H1 (cell line): ENCODE data around the gene RNF128. TPM values are rescaled to one million over a fixed set of nuclear protein-coding genes. Genes with fewer than 3 reads are reported as not detected.

ENCODE experiments used
- ATF2 ChIP-seq: IDR thresholded peaks from 2 replicates; pipeline ENCODE4 v1.6.1; 2012; ENCODE audit warnings: low read length, inconsistent platforms
- ATF3 ChIP-seq: IDR thresholded peaks from 2 replicates; pipeline ENCODE4 v1.6.1; 2011; ENCODE audit warnings: low read depth, mild to moderate bottlenecking, low read length; ENCODE audit not compliant: insufficient read depth
- BCL11A ChIP-seq, 2 experiments: IDR thresholded peaks; one replicate each; pipeline ENCODE4 v1.6.1; 2011; ENCODE audit warnings: low read depth in 2 of 2, low read length in 2 of 2, mild to moderate bottlenecking in 2 of 2
- E2F6 ChIP-seq: IDR thresholded peaks from 2 replicates; pipeline ENCODE4 v1.6.1; 2012; ENCODE audit warnings: inconsistent platforms
- JUN ChIP-seq: IDR thresholded peaks from 2 replicates; pipeline ENCODE4 v1.6.1; 2011; ENCODE audit warnings: low read depth, mild to moderate bottlenecking, improper control_type of control experiment, low read length
- polyA plus RNA-seq, 7 experiments: library from polyadenylated mRNA; depleted of rRNA in 3 of 7; stranded (reverse) in 5 of 7; unstranded in 2 of 7; fragments of >200 nt in 5 of 7; fragments of 200-250 nt in 2 of 7; gene quantifications; 1 replicate in 5 of 7; 2 replicates in 1 of 7; 4 replicates in 1 of 7; pipeline versions ENCODE4 v1.2.1 to v1.2.3, GENCODE V29; 2011 to 2013; ENCODE audit warnings: missing spikeins in 2 of 7, mixed read lengths in 2 of 7
- total RNA-seq: library from RNA; stranded (reverse); fragmentation: NEBNext Ultra II Directional; extraction: Animal tissue kit (Norgen Biotek cat#: 25700); gene quantifications from 2 replicates; pipeline ENCODE4 v1.2.1, GENCODE V29; 2021

Gene RNF128
- total and polyA plus RNA-seq, 2 of the 8 experiments (the other 6 are each of a cell fraction or from before 2014, with no cell fraction given) = 0.74 to 2.0 TPM

GRCh38 chrX:106718709-106719108, 7.8 kb upstream of the RNF128 start (continued):
- TF ChIP-seq E2F6 = no peak
- TF ChIP-seq ATF3 = no peak
- no peak for TF ChIP-seq ATF2
- no peak for TF ChIP-seq JUN
- TF ChIP-seq BCL11A (IDR thresholded peaks at IDR 0.05; ENCODE audit: low read depth in 2 of 2, low read length in 2 of 2) = no peak
